ENCODE results near the gene TOP3B. TPM values are rescaled to one million over a fixed set of nuclear protein-coding genes. Genes with fewer than 3 reads are reported as not detected.

The TOP3B gene
- total RNA-seq, 4 donors from 2014 or later = 44.9 to 94.6 (median 65.4) TPM

DNA sequence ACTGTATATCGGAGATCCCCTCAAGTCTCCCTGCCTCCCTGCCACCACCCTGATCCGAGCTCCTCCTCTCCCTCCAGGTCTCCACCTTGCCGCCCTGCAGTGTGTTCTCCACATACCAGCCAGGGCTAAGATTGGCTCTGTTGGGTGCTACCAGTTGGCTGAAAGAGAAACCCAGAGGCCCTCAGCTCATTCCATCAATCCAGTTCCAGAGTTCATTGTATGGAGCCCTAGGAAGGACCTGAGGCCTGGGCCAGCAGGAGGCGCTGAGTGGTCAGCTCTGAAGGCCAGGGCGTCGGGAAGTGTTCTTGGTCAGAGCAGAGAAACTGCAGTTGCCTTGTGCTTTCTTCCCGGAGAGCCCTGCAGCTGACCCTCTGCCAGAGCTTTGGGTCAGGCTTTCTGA is 2.2 kb upstream of the TOP3B start:
- TF ChIP-seq EP300 (IDR thresholded peaks at IDR 0.05; ENCODE audit: low read depth) = no peak
- no peaks in the 10 kb centered on the region for H3K27me3 ChIP-seq
- intact Hi-C loops (cut with DNase I; ENCODE audit: low total_unique reads) = no loop called here
- H3K4me3 ChIP-seq = no peak overlapping the region
- WGBS, 2 donors (ENCODE audit: low coverage in 1 of 2) = 60% methylated on average over 7 of the region's 7 CpGs; no CpG with 5 or more reads in 1 of the 2 donors
- no peak overlapping the region for H3K27ac ChIP-seq
- peaks cover 6 to 15% (median 10%) of the 10 kb centered on the region in 4 donors for H3K4me1 ChIP-seq
- in situ Hi-C loops (cut with MboI; ENCODE audit: low pct_ligation_motif_present in 1 of 4, low pct_unique_long_range_greater_than_20kb in 1 of 4, low sequenced_read_pairs in 3 of 4) = no loop called here
- DNase-seq = no peak
- no peaks in the 10 kb centered on the region for H3K36me3 ChIP-seq
- no peaks in the 10 kb centered on the region for H3K9me3 ChIP-seq

DNA sequence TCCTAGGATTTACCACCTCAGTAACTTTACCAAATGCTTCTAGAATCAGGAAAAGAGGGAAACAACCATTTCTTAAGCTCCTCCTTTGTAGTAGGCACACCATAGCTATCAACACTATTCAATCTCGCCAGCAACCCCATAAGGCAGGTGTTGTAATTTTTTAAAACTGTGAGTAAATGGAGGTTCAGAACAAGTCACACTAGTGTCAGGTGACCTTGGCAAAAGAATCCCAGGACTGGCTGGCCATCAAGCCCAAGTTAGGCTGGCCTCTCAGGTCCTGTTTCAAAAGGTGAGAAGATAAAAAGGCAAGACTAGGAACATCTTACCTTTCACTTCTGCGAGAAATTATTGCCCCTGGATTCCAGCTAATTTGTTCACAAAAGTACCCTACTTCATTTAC is 713 bp downstream of the TOP3B start:
- Histone ChIP-seq H3K4me1 (peaks cover 6 to 15% (median 10%) of the 10 kb centered on the region in 4 donors), H3K36me3 (no peaks in the 10 kb centered on the region), H3K27me3 (no peaks in the 10 kb centered on the region), H3K27ac (peak overlapping the region; percentile 80 to 89 (median 84)), H3K9me3 (no peaks in the 10 kb centered on the region), H3K4me3 (peak overlapping the region; percentile 83 to 99 (median 92))
- no peak for DNase-seq
- TF ChIP-seq POLR2A (IDR thresholded peaks at IDR 0.05) = no peak
- TF ChIP-seq EP300 (IDR thresholded peaks at IDR 0.05; ENCODE audit: low read depth) = no peak
- no peak for TF ChIP-seq POLR2AphosphoS5 (IDR thresholded peaks at IDR 0.05)
- TF ChIP-seq, protein P1, sequence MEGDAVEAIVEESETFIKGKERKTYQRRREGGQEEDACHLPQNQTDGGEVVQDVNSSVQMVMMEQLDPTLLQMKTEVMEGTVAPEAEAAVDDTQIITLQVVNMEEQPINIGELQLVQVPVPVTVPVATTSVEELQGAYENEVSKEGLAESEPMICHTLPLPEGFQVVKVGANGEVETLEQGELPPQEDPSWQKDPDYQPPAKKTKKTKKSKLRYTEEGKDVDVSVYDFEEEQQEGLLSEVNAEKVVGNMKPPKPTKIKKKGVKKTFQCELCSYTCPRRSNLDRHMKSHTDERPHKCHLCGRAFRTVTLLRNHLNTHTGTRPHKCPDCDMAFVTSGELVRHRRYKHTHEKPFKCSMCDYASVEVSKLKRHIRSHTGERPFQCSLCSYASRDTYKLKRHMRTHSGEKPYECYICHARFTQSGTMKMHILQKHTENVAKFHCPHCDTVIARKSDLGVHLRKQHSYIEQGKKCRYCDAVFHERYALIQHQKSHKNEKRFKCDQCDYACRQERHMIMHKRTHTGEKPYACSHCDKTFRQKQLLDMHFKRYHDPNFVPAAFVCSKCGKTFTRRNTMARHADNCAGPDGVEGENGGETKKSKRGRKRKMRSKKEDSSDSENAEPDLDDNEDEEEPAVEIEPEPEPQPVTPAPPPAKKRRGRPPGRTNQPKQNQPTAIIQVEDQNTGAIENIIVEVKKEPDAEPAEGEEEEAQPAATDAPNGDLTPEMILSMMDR (IDR thresholded peaks at IDR 0.05) = no peak
- intact Hi-C loops (cut with DNase I; ENCODE audit: low total_unique reads) (no loop called here), in situ Hi-C loops (cut with MboI; ENCODE audit: low pct_ligation_motif_present in 1 of 4, low pct_unique_long_range_greater_than_20kb in 1 of 4, low sequenced_read_pairs in 3 of 4) (no loop called here)
- 13 to 25% methylated on average over 1 to 2 of the region's 2 CpGs for WGBS, 2 donors (ENCODE audit: low coverage in 1 of 2)

DNA sequence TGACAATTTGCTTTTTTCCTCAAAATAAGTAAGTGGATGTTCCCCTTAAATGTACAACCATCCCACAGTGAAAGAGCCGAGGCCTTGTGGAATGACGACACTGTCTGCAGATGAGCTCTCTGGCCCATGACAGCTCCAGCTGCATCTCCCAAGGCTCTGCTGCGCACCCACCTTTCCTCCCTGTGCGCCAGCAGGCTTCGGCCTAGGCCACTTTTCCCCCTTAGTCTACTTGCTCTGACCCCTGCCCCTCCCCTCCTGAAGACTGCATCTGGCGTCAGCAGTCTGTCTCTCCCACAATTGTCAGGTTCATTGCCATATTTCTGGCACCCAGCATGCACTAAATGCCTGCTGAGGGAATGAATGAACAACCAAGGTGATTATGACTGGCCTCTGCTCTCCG is 2.0 kb downstream of the TOP3B start:
- in situ Hi-C loops (cut with MboI; ENCODE audit: low pct_ligation_motif_present in 1 of 4, low pct_unique_long_range_greater_than_20kb in 1 of 4, low sequenced_read_pairs in 3 of 4) = no loop called here
- intact Hi-C loops (cut with DNase I; ENCODE audit: low total_unique reads) = no loop called here
- H3K9me3 ChIP-seq = no peaks in the 10 kb centered on the region
- H3K27ac ChIP-seq = no peak overlapping the region
- DNase-seq = no peak
- H3K36me3 ChIP-seq = no peaks in the 10 kb centered on the region
- TF ChIP-seq, protein P1 (IDR thresholded peaks at IDR 0.05) = no peak
- TF ChIP-seq EP300 (IDR thresholded peaks at IDR 0.05; ENCODE audit: low read depth) (no peak), POLR2A (IDR thresholded peaks at IDR 0.05) (no peak), POLR2AphosphoS5 (IDR thresholded peaks at IDR 0.05) (no peak)
- no peak overlapping the region for H3K4me3 ChIP-seq
- WGBS, 2 donors (ENCODE audit: low coverage in 1 of 2) = 85 to 100% methylated on average over 2 to 7 of the region's 7 CpGs
- no peaks in the 10 kb centered on the region for H3K27me3 ChIP-seq
- peaks cover 6 to 15% (median 10%) of the 10 kb centered on the region in 4 donors for H3K4me1 ChIP-seq

DNA sequence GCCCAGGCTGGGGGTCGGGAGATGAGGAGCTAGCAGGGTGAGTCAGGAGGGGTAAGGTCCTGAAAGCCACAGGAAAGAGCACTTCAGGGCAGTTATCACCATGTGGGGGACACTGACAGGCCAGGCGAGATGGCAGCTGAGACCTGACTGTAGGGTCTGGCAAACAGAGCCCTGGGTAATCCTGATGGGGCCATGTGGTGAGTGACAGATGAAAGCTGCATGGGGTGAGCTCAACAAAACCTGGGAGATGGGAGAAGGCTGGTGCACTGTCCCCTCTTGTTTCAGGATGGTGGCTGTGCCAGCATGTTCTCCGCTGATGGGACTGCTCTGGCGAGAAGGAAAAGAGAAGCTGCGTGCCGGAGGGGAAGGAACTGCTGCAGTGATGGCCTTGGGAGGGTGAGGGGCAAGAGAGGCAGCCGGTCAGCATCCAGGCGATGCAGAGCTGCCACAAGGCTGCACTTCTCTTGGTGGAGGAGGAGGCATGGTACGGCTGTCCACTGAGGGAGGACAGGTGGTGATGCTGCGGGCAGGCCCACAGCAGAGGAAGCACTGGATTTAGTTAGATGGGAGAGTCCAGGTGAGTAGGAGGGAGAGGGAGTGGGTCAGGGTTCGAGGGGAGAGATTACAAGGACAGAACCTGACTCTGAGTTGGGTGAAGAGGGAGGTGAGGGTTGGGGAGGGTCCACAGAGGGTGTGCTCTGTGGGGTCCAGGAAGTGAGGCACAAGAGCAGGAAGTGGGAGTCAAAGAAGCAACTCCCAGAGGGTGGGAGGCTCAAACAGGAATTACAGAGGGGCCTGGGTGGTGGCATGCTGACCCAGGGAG is 3.8 kb downstream of the TOP3B start:
- no peaks in the 10 kb centered on the region for H3K27me3 ChIP-seq
- peaks cover 6 to 15% (median 10%) of the 10 kb centered on the region in 4 donors for H3K4me1 ChIP-seq
- no peak for DNase-seq
- intact Hi-C loops (cut with DNase I; ENCODE audit: low total_unique reads) (no loop called here), in situ Hi-C loops (cut with MboI; ENCODE audit: low pct_ligation_motif_present in 1 of 4, low pct_unique_long_range_greater_than_20kb in 1 of 4, low sequenced_read_pairs in 3 of 4) (no loop called here)
- H3K27ac ChIP-seq = no peak overlapping the region
- H3K4me3 ChIP-seq = no peak overlapping the region
- H3K9me3 ChIP-seq = no peaks in the 10 kb centered on the region
- 89 to 98% methylated on average over 6 to 11 of the region's 11 CpGs for WGBS, 2 donors (ENCODE audit: low coverage in 1 of 2)
- TF ChIP-seq POLR2AphosphoS5 (IDR thresholded peaks at IDR 0.05) (no peak), POLR2A (IDR thresholded peaks at IDR 0.05) (no peak), EP300 (IDR thresholded peaks at IDR 0.05; ENCODE audit: low read depth) (no peak)
- TF ChIP-seq, protein P1 (IDR thresholded peaks at IDR 0.05) = no peak
- peaks cover 0 to 13% (median 0%) of the 10 kb centered on the region in 4 donors for H3K36me3 ChIP-seq

Data from transverse colon (tissue), 4 donors.